Middle frontal gyrus (tissue), 1 donor: Measurements from ENCODE around the gene SULT1C3.

ENCODE experiments used
- DNase-seq: peaks from one replicate; pipeline ENCODE4 v3.0.0-alpha.2; 2015; ENCODE audit warnings: low spot score; ENCODE audit errors: extremely low spot score

The SULT1C3 gene

DNA sequence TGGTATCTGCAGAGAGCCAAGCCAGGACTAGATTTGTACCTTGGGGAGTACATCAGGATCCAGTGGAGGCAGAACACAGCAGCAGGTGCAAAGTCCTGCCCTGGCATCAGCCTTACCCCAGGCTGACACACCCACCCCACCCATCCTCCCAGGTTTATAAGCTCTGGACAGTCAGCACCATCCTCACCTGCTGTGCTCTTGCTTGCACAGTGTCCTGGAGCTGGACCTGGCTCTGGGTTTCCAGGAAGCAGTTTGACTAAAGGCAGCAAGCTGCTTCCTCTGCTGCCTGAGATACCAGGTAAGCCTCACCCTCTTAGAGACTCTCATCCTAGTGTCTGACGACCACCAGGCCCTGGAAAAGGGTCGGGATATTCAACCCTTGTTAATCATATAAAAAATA, at the start of gene SULT1C3:
TSS of gene SULT1C3 (plus strand) at position 183 of the 400 bp plus-strand sequence. CDS start 7,227 bp downstream, outside the sequence.
- DNase-seq = no peak

DNA sequence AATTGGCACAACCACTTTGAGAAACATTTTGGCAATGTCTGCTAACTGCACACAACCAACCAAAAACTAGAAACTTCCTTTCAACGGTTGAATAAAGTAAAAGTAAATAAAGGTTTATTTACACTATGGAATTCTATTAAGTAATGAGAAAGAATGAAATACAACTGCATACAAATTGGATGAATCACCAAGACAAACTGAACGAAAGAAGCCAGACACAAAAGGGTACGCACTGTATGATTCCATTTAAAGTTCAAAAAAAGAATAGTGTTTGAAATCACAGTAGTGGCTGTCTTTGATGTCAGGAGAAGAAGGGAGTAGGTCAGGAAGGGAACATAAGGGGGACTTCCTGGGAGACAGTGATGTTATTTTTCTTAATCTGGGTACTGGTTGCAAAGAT, 46.5 kb upstream of the SULT1C3 start:
- DNase-seq = no peak

DNA sequence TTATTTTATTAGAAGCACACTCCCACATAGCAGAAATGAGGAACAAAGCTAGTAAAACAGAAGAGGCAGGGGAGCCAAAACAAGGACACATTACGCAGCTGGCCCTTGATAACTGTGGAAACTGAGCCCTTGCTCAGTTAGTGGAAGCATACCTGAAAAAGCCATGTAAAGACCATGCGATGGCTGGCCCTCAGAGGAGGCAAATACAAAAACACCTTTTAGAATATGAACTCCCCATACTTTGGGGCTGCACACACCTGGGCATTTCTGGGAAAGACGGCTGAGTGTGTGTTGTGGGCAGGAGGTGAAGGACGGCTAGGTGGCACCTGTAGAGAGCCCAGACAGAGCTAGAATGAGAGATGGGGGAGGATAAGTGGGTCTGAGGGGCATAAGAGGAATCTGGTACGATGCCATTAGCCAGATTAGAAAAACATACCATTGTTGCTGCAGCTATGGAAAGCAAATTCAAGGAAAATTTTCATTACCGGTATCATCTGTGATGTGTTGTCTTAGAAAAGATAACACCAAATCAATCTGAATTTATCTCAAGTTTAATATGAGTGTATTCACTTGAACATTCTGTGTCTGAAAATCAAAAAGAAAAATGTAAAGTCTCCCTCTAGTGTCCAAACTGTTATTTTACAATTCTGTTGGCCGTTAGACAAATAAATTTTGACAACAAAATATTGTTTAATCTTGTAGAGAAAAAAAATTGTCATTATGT, 45.2 kb upstream of the SULT1C3 start:
- DNase-seq = no peak

DNA sequence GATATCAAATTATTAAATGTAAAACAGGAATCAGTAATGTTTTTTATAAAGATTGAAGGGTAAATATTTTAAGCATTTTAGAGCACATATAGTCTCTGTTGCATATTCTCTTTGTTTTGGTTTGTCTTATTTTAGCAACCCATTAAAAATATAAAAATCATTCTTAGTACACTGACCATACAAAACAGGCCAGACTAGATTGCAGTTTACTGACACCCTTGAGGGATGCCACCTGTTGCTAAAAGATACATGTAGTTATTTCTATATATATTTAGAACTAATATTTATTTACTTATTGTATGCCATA, 44.7 kb upstream of the SULT1C3 start:
- DNase-seq = no peak

DNA sequence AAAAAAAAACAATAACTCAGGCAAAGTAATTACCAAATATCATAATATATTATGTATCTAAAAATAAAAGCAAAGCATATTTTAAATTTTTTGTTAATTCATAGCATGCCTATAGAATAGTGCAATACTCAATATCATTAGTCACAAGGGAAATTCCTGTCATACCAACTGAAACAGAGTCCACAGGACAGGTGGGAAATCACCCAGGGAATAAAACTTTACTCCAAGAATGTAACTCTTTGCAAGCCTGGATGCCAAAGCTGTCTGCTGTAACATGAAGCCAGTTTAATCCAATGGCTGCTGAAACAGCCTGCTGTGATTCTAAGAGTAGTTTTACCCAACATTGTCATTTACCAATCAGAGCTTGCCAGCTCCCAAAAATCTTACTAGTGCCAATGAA, 40.0 kb upstream of the SULT1C3 start:
- no peak for DNase-seq

DNA sequence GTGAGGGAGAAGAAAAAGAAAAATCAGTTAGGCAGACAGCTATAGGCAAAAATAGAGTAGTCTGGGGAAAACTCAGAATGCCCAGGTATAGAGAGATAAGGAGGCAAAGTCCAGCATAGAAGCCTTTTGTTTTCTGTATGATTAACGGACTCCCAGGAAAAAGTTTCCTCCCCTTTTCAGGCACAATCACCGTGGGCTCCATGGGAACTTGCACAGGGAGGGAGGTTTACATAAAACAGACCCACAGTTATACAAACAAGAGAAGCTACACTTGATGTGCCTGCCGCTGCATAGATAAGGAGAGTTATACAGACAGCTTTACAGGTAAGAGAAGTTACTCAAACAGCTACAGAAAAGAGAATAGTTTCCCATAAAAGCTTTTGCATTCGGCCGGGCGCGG, 39.2 kb upstream of the SULT1C3 start:
- no peak for DNase-seq

DNA sequence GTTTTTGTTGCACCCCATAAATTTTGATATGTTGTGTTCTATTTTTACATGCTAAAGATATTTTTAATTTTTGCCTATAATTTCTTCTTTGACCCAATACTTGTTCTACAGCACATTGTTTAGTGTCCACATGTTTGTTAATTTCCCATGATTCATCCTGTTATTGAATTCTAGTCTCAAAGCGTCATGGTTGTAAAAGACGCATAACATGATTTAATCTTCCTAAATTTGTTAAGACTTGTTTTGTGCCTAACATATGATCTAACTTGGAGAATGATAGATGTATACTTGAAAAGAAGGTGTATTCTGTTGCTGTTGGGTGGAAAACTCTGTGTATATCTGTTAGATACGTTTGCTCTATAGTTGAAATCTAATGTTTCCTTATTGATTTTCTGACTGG, 27.1 kb upstream of the SULT1C3 start:
- no peak for DNase-seq

DNA sequence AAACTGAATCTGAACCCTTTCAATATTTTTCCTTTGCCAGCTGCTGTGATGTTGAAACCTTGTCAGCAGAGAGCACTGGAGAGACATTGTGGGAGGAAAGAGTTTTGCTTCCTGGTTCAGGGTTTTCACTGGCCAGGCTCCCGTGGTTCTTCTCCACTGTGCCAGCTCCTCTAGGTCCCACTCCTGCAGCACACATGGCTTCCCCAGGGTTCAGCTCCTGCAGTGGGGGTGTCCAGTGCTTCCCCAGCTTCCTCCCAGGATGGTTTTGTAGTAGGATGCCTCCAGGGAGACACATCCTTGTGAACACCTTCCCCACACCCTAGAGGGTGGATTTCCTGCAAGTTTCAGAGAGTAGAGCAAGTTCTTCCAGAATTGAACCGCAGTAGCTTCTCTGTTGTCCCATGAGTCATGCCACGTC, 24.0 kb upstream of the SULT1C3 start:
- no peak for DNase-seq

DNA sequence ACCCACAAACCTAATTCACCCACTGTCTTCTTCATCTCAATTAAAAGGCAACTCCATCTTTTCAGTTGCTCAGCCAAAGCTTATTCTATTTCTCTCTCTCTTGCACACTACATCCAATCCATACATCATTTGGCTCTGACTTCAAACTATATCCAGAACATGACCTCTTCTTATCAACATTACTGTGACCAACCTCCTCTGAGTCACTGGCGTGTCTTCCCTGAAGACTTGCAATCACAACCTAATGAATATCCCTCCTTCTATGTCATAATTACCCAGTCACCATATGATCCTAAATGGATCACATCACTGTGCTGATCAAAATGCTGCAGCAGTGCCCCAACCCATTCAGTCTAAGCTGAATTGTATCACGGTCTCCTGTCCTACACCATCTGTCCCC, 22.6 kb upstream of the SULT1C3 start:
- no peak for DNase-seq

DNA sequence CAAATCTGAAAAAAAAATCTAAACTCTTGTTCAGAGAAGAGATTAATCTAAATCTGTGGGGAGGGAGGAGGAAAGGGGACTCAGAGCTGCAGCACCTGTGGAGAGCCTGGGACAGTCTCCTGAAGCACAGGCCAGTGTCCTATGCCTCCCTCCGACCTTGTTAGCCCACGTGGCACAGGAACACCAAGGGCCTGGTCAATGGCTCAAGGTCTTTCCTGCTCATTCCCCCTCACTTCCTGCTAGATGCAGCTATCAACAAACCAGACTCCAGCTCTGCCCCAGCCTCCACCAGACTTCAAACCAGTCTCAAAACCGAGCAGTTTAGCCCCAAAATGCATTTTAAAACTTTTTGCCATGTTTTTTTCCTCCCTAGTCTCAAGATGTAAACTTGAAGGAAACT, 20.1 kb upstream of the SULT1C3 start:
- DNase-seq = no peak

DNA sequence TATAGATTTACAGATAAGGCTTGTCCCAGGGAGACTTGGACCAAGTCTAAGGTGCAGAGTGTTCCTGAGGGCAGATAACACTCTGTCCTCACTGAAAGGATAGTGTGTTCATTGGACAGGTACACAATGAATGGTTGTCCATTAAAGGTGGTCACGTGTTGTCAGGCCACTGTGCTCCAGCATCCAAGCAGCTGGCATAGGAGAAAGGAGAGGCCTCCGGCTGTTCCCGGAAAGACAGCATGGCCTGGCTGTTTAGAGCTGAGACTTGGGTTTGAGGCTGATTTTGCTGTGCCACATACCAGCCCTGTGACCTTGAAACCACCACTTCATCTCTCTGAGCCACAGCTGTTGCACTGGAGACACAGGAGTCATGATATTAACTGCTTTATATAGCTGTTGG, 19.6 kb upstream of the SULT1C3 start:
- no peak for DNase-seq

DNA sequence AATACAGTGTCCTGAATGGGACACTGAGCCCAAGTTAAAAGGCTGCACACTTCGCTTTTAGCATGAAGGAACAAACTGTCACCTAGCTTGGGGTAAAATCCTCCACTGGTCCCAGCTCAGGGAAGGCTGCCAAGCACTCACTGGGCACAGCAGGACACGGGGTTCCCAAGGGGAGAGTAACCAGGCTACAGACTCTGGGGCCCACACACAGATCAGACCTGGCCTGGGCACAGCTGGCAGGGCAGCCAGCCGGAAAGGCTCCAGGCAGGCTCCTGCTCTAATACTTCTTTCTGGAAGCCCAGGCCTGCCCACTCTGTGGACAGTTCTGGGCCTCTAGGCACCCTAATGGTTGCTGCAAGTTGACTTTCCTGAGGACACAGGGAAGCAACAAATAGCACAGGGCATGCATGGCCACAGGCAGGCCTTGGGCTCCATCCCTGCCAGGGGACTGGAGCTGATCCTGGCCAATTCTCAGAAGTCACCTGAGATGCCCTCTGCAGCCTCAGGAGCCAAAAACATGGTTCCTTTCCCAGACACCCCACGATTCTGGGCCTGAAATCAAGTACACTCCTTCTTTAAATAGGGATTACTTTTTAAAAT, 18.7 kb upstream of the SULT1C3 start:
- no peak for DNase-seq

DNA sequence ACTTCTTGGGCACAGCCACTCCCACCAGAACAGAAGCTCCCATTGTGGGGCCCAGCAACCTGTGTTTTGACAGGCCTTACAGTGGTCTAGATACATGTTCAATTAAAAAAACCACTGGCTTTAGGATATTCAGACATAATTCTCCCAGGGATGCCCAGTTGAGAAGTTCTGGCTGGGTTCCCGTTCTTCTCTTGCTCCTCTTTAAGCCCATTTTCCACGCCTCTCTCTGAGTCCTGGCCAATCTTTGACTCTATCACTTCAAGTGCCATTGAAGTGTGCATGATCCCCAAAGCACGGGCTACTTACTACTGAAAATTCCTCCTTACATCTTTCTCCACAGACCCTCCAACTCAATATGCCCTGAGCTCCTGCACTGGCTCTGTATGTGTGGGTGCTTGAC, 17.5 kb upstream of the SULT1C3 start:
- no peak for DNase-seq

DNA sequence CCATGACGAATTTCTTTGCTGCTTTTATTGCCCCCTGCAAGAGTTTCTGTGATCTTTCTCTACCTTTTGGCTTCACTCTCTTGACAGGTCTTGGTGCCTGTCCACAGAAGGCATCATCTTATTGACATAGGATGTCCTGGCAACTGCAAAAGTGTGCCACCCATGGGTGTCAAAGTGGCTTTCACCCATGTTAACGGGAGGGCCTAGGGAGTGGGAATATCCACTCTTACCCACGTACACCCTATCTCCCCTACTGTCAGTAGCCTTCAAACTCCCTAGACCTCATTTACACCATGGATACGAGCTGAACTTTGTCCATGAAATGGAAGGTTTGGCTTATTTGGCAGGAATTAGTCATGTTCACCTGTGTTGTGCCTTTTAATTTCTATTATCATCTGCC, 16.2 kb upstream of the SULT1C3 start:
- DNase-seq = no peak

DNA sequence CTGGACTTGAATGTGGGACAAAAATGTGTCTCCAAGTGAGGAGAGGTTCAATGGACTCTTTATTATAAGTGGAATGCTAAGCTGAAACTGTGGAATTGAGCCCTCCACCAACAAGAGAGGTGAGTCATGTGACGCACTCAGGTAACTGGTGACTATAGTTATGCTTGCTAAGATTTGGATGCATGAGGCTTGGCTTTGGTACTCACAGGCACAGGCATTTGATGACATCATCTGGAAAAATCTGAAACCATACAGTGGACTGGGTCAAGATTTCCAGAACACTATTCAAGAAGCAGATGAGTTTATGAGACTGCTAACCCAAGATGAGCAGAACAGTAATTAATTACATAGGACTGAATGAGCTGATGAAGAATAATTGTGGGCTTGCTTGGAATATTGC, 15.7 kb upstream of the SULT1C3 start:
- no peak for DNase-seq

DNA sequence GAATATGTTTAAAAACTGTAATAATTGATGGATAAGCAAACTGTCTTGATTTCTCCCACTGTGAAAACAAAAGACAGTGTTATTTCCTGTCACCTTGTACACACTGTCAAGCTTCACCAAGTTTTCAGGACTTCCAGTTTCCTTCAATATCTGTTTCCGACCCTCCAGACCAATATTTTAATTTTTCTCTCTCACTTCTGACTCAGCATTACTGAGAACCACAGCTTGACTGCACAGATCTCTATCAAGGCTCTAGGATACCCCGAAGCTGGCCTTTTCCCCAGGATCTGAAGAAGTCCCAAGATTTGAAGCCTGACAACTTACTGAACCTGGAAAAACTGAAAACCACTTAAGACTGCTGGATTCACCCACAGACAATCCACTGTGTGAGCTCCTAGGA, 13.2 kb upstream of the SULT1C3 start:
- no peak for DNase-seq

DNA sequence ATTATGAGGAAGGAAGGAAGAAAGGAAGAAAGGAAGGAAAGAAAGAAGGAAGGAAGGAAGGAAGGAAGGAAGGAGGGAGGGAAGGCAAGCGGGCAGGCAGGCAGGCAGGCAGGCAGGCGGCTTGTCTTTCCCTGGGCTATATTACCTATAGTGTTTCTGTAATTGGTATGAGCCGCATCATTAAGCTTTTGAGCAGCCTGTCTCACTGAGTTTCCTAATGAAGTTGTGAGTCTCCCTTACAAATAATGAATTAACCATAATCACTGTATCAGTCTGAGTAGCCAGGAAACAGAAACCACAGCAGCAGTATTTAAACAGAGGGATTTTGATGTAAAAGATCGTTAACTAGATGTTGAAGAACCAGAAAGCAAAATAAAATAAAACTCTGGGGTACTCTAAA, 11.8 kb upstream of the SULT1C3 start:
- no peak for DNase-seq

DNA sequence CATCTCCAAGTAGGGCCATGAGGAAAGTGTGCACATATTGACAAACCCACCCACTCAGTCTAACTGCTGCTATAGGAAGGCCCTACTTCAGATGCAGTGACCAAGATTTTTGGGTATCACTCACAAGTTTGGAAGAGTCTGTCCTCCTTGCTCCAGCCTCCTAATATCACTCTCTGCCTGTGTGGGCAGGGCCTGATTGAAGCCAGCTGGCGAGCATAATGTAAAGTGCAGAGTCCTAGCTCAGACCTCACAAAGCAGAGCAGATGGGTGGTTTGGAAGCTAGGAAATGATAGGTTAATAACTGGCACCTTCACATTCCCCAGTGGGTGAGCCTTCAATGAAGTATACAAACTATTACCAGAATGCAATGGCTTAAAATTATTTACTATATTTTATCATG, 11.2 kb upstream of the SULT1C3 start:
- no peak for DNase-seq

DNA sequence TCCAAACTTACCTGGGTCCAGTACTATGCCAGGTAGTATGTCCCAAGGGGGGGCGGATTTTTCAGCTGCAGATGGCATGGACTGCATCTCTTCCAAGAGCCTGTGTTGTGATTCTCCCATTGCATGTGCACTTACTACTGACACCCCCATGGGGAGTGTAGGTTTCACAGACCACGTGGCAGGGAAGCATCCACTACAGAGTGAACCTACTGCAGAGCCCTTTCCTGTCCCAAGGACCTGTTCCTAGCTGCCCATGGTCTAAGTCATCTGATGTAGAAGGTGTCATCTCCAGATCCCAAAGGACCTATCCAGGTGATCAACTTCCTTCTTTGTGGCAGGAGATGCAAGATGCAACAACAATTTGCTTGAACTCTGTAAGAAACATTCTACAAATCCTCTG, 9.9 kb upstream of the SULT1C3 start:
- DNase-seq = no peak

DNA sequence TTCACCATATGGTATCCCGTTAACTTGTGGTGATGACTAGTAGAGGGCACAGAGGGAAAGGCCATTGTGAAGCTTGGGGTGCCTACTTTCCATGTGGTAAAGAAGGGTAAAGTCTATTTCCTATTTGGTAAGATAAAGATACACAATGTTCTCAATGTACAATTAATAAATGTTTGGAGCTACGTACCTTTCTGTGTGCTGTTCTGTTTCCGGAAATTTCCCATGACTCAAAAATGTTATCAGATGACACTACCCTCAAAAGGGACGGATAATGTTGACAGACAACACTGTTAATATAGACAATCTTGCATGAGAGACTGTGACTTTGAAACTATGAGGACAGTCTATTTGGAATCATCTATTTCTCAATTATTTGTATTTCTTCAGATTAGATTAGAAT, 4.2 kb upstream of the SULT1C3 start:
- DNase-seq = no peak

DNA sequence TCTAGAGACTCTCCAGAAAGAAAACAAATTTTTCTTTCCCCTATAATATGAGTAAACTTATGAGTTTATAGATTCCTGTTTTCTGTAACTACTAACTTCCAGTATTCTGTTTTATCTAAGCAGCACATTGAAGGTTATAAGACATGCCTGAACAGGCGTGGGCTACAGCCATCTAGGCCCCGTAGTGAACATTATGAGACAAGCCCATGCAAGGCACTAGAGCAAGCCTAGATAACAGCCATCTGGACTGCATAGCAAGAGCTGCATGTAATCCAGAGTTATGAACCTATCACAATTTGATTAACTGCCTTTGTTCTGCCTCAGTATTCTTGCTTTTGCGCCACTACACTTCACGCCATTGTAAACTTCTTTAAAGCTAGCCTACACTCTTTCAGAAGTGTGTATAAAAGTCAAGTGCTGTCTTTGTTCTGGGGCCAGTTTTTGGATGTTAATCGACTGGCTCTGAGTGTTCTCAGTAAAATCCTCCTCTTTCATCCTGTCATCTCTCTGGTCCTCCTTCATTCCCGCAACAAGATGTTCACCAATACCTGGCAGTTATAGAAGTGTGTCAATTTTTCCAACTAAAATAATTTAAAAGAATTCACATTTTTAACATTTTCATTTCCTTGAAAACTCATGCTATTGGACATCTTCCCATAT, 3.0 kb upstream of the SULT1C3 start:
- no peak for DNase-seq

DNA sequence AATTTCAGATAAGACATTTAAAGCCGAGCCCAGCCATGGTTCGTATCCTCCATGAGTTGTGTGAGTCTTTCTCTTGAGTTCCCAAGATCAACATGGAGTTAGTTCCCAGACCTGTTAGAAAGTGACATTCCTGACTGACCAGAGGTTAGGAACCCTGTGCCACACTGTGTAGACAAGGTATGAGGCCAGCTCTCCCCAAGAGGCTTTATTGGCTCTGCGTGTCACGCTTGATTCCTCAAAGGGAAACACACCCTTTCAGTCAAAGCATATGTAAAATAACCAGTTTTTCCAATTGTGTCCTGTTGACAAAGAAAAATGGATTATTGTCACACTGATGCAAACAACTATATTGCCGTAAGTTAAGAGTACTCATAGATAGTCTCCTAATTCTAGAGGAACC, 1.2 kb downstream of the SULT1C3 start:
- no peak for DNase-seq

DNA sequence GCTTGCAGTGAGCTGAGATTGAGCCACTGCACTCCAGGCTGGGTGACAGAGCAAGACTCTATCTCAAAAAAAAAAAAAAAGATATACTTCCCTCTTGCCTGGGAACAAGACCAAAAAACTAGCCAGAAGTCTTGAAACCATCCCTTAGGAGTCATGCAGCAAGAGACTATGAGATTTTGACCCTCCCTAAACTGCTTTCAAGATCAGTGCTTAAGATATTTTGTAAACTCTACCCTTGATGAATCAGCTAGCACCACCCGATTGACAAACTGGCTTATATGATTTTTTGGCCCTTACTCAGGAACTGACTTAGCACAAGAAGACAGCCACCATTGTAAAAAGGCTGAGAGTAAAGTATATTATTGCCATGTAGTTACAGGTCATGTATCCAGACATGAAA, 3.8 kb downstream of the SULT1C3 start:
- DNase-seq = no peak
